HG02623 (cell line): ENCODE results near the gene RXYLT1.

ENCODE experiments used
- ATAC-seq: cut with Tn5 transposase; IDR thresholded peaks from one replicate; pipeline ENCODE4 v1.9.1; 2021; ENCODE audit warnings: moderate library complexity; ENCODE audit not compliant: unreplicated experiment

Gene RXYLT1

DNA sequence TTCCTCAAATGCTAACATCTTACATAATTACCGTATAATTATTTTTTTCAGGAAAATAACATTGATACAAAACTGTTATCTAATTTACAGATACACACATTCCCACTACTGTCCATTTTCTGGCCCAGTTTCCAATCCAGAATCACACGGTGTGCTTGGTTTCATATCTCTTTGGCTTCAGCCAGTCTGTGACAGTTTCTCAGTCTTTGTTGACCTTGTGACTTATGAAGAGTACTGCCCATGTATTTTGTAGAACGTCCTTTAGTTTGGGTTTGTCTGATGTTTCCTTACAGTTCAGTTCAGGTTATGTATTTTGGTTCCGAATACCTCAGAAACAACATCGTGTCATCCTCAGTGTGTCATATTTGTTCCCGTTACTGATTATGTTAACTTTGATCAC is 16.2 kb downstream of the RXYLT1 start:
- no peak for ATAC-seq

DNA sequence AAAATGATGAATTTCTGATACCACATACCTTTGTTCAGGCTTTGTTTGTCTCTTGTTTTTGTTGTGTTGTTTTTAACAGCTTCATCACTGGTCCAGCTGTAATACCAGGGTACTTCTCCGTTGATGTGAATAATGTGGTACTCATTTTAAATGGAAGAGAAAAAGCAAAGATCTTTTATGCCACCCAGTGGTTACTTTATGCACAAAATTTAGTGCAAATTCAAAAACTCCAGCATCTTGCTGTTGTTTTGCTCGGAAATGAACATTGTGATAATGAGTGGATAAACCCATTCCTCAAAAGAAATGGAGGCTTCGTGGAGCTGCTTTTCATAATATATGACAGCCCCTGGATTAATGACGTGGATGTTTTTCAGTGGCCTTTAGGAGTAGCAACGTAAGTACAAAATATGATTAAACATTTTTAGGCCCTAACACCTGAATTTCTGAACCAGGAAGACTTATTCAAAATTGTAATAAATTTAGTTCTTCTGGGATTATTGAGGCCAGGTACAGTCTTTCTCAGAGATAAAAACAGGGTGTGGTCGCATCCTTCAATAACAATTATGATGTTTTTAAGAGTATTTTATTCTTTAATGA is 22.4 kb downstream of the RXYLT1 start:
- no peak for ATAC-seq

DNA sequence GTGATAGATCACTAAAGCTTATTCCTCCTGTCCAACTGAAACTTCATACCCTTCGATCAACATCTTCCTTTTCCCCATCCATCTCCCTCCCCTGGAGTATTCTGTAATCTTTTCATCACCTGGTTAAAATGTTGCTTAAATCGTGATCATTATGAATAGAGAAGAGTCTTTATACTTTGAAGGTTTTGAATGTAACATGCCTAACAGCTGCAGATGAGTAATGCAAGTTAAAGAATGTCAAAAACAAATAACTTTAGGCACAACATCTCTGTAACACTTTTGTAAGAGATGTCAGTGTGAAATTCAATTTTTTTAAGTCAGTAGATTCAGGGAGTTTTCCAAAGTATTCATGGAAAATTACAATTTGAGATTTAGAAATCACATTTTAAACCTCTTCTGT is 25.0 kb downstream of the RXYLT1 start:
- no peak for ATAC-seq

DNA sequence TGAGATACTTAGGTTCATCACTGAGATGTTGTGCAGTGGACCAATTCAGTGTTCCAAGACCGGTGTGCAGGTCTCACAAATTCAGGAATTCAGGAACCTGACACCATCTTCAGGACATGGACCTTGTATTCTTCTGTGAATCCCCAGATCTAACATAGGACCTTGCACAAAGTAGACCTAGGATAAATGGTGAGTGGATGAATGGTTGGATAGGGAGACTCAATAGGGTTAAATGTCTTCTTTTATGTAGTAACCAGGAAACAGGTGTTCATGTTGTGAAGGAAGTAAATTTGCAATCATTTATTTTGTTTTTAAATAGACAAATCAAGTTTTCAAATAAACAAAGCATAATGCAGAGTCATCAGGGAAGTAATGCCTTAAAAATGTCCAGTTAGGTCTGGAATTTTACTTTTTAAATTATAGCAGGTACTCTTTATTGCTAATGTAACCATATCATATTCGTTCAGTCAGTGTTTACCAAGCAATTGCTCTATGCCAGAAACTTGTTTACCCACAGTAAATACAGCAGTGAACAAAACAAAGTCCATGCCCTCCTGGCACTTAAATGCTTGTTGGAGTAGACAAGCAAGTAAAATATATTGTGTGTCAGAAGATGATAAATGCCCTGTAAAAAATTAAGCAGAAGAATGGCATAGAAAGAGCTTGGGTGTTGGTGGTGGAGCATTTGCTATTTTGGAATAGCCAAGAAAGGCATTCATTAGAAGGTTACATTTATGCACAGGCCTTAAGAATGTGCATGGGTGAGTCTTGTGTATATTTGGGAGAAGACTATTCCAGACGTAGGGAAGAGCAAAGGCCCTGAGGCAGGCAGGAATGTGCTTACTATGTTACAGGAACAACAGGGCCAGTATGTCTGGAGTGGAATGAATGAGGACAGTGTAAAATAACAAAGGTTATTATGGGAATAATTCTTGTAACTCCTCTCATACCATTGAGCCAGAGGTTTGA is 26.3 kb downstream of the RXYLT1 start:
- no peak for ATAC-seq

DNA sequence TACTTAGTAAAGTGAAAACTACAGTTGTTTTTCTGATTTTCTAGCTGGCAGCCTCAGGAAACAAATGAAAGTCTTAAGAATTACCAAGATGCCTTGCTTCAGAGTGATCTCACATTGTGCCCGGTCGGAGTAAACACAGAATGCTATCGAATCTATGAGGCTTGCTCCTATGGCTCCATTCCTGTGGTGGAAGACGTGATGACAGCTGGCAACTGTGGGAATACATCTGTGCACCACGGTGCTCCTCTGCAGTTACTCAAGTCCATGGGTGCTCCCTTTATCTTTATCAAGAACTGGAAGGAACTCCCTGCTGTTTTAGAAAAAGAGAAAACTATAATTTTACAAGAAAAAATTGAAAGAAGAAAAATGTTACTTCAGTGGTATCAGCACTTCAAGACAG is 28.9 kb downstream of the RXYLT1 start:
- ATAC-seq = no peak

DNA sequence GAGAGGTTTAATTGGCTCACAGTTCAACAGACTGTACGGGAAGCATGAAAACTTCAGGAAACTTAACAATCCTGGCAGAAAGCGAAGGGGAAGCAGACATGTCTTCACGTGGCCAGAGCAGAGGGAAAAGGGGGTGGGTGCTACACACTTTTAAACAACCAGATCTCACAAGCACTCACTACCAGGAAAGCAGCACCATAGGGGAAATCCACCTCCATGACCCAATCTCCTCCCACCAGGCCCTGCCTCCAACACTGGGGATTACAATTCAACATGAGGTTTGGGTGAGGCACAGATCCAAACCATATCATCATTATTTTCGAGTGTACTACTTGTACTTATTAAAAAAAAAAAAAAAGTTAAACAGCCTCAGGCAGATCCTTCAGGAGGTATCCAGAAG is 29.9 kb downstream of the RXYLT1 start:
- ATAC-seq = no peak

DNA sequence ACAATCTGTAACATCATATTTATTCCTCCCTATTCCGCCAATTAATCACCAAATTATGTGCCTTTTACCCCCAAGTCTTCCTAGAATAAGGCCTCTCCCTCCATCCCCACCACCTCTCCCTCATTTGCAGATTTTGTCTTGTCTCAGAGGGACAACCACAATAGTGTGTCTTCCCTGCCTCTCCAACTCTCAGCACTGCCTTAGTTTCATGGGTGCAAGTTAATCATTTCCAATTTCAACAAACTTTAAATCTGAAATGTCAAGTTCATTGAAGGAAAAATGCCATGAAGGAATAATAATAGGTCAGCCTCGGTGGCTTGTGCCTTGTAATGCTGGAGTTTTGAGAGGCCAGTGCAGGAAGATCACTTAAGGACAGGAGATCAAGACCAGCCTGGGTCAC is 31.6 kb downstream of the RXYLT1 start:
- no peak for ATAC-seq

DNA sequence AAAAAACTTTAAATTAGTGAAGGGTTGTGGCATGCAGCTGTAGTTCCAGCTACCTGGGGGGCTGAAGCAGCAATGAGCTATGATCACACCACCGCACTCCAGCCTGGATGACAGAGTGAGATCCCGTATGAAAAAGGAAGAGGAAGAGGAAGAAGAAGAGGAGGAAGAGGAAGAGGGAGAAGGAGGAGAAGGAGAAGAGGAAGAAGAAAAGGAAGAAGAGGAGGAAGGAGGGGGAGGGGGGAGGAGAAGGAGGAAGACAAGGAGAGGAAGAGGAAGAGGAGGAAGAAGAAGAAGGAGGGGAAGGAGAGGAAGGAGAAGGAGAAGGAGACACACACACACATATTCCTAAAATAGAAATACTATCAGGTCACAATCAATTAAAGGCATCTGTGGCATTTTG is 32.0 kb downstream of the RXYLT1 start:
- no peak for ATAC-seq

DNA sequence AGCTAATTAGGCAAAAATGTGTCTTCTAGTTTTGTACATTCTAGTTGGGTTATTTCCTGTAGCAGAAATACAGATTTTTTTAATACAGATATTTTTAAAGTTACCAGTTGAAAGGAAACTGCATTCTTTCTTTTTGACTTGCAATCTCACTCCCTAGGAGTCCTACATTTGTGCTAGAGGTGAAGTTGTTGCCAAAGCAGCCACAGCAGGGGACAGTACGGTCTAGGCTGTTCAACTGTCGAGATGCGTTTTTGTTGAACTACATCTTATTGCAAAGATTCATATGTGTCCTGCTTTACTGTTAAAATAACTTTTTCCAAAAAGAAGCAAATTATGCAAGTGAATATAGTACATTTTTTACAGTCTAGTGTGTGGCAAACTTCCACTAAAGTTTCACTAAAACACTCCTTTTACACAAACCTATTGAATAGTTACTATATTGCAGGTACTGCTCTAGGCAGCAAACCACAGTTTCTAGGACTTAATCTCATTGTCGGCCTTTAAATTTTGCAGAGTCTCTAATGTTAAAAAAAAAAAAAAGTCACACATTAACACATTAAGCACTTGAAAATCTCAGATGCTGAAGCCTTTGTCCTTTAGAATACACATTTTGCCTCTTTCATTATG is 34.5 kb downstream of the RXYLT1 start:
- ATAC-seq = peak; percentile 32

DNA sequence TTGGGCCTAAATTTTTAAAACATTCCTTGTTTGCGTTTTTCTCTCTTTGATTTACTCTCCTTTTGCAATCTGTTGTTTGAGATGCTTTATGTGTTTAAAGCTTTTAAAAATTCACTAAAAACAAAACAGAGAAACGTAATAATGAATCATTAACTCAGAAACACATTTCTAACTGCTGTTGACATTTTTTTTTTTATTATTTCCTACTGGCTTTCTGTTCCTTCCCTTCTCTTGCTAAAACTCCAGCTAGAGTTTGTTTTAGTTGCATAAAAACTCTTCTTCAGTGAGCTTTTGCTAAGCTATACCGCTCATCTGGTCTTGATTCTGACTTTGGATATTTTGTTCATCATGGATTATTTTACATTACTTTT is 35.8 kb downstream of the RXYLT1 start:
- no peak for ATAC-seq

DNA sequence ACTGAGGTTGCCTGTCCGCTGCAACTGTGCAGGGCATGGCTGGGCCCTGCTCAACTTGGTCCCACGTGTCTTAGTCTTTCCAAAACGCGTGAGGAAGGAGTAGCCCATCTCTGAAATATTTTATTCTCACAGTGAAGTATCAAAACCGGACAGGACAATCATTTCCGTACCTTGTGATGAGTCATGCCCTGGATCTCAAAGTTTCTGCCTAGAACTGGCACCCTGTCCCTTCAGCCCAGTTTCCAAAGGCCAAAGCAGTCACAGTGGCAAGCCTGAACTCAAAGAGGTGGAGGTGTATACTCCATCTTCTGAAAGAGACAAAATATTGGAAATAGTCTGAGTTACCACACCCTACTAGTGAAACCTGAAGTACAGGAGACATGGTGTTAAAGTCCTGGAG is 36.3 kb downstream of the RXYLT1 start:
- ATAC-seq = no peak

DNA sequence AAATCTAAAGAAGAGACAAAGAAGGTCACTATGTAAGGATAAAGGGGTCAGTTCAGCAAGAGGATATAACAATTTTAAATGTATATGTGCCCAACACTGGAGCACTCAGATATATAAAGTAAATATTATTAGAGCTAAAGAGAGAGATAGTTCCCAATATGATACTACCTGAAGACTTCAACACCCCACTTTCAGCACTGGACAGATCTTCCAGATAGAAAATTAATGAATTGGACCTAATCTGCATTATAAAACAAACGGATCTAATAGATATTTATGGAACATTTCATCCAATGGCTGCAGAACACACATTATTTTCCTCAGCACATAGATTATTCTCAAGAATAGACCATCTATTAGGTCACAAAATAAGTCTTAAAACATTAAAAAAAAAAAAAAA is 40.7 kb downstream of the RXYLT1 start:
- no peak for ATAC-seq

DNA sequence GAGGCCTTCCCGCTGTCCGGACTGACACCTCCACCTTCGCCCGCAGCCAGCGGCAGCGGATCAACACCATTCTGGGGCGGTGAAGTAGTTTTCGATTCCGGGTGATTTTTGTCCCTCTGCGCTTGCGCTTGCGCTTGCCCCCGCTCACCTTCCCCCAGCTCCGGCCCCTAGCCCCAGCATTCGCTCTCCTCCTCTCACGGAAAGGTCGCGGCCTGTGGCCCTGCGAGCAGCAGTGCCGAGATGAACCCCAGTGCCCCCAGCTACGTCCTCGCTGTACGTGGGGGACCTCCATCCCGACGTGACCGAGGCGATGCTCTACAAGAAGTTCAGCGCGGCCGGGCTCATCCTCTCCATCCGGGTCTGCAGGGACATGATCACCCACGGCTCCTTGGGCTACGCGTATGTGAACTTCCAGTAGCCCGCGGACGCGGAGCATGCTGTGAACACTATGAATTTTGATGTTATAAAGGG is 42.1 kb downstream of the RXYLT1 start:
- ATAC-seq = no peak

DNA sequence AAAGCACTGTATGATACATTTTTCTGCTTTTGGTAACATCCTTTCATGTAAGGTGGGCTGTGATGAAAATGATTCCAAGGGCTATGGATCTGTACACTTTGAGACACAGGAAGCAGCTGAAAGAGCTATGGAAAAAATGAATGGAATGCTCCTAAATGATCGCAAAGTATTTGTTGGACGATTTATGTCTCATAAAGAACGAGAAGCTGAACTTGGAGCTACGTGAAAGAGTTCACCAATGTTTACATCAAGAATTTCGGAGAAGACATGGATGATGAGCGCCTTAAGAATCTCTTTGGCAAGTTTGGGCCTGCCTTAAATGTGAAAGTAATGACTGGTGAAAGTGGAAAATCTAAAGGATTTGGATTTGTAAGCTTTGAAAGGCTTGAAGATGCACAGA is 42.6 kb downstream of the RXYLT1 start:
- ATAC-seq = no peak

DNA sequence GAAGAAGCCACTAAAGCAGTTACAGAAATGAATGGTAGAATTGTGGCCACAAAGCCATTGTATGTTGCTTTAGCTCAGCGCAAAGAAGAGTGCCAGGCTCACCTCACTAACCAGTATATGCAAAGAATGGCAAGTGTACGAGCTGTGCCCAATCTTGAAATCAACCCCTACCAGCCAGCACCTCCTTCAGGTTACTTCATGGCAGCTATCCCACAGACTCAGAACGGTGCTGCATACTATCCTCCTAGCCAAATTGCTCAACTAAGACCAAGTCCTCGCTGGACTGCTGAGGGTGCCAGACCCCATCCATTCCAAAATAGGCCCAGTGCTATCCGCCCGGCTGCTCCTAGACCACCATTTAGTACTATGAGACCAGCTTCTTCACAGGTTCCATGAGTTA is 43.3 kb downstream of the RXYLT1 start:
- ATAC-seq = no peak

DNA sequence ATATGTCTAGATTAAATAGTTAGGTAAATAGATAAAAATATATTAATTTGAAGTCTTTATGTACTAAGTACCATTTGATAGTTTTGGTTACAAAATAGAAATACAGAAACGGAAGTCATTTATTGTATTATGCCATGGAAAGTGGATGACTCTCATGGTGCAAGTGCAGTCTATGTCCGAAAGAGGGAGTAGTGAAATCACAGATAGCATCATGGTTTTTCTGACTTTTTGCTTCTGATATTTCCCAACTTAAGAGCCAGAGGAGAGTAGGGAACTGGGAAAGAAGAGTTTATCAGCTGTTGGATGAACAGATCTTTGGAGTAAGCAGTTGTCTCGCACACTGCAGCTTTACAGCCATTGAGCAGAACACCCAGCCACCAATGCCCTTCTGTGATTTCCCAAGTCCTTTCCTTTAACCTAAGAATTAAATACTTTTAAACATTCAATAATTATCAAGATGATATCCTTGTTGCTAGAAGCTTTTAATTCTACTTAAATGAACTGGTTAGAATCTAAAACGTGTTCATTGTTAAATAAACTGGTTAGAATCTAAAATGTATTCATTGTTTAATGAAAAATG is 46.4 kb downstream of the RXYLT1 start:
- ATAC-seq = peak; percentile 65

DNA sequence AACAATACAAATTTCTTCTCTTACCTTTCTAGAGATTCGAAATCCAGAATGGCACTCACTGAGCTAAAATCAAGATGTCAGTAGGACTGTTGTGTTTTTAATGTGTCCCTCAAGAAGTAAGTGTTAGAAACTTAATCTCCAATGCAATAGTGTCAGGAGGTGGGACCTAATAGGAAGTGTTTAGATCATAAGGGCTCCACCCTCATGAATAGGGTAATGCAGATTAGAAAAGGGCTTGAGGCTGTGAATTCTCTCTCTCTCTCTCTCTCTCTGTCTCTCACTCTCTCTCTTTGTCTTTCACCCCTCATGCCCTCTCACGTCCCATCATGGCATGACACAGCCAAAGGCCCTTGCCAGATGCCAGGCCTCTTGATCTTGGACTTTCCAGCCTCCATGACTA is 49.2 kb downstream of the RXYLT1 start:
- ATAC-seq = no peak

DNA sequence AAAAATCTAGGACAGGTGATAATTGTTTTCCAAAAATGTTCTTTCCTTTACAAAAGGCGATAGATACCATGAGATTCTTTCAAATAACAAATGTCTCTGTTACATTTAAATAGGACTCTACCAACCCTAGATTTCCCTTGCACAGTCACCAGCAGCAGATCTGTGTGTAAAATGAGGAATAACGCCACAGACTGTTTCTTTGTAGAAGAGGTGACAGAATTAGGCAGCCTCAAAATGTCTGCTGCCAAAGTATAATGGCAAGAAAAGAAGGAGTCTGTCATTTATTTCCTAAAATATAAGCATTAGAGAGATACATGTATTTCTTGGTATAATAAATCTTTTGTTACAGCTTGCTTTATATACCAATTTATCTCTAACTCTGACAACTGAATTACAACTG is 56.3 kb downstream of the RXYLT1 start:
- no peak for ATAC-seq

DNA sequence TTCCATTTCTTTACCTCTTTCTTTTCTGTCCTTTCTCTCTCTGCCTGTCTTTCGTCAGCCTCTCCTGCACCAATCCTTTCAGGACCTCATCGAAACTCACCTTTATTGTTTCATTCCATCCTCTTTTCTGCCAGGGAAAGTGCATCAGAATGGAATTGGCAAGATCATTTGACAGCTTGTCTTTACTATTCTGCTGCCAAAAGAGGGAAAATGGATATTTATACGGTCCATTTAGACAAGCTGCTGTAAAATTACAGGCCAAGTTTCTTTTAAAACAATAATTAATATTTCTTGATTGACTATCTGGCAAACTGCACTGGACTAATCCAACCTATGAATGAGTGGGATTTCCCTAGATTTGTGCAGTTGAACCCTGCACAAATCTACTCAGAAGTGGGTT is 57.2 kb downstream of the RXYLT1 start:
- no peak for ATAC-seq

DNA sequence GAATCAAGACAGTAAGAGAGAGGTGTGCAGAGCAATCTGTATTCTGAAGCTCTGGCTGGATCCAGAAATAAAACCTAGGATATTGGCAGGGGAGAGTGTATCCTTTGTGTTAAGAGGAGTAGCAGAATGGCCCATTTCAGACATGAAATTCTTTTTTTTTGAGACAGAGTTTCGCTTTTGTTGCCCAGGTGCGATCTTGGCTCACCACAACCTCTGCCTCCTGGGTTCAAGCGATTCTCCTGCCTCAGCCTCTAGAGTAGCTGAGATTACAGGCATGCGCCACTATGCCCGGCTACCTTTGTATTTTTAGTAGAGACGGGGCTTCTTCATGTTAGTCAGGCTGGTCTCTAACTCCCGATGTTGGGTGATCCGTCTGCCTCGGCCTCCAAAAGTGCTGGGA is 58.7 kb downstream of the RXYLT1 start:
- ATAC-seq = no peak

DNA sequence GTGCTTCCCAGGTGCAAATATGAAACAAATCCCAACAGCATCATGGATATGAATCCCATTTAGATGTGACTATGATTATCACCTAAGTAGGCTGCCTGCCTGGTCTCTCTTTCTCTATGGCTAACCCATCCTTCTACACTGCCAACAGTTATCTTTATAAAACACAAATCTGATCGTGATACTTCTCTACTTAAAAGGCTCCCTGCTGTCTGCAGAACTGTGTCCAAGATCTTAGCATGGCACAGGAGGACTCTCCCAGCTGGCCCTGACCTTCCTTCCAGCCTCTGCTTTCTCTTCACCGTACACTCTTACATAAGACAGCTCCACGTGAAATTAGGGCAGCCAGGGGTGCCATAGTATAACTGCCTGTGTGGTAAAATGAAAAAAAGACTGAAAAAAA is 61.3 kb downstream of the RXYLT1 start:
- ATAC-seq = no peak

DNA sequence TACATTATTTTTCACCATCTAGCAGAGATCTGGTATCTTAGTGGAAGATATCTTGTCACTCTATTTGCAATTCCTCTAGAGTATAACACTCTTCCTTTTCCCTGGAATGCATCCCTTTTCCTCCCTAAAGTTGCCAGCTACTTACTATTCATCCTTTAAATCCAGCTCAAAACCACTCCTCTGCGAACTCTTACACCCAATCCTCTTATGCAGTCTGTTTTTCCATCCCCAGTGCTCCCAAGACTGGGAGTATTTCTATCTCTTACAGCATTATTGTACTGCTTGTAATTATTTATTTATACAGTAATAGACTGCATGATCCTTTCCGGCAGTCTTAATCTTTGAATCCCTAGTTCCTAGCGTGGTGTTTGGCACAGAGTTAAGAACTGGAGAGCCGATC is 61.9 kb downstream of the RXYLT1 start:
- no peak for ATAC-seq
